Adipocyte (in vitro differentiated cells): ENCODE results near the gene FANK1.

ENCODE experiments used
- DNase-seq: peaks from one replicate; pipeline ENCODE4 v3.0.0-alpha.2; 2015; ENCODE audit warnings: low read depth
- H3K27me3 ChIP-seq: replicated peaks from 2 replicates; pipeline ENCODE4 v1.7.0; 2013; ENCODE audit warnings: mild to moderate bottlenecking, low read length, moderate library complexity; ENCODE audit not compliant: control insufficient read depth, insufficient read depth
- H3K36me3 ChIP-seq: 2 replicates; pipeline ENCODE4 v1.7.0; 2013; ENCODE audit warnings: low read length, mild to moderate bottlenecking, moderate library complexity; ENCODE audit not compliant: control insufficient read depth, insufficient read depth, severe bottlenecking
- H3K4me1 ChIP-seq: 2 replicates; pipeline ENCODE4 v1.7.0; 2013; ENCODE audit warnings: mild to moderate bottlenecking, low read length, moderate library complexity; ENCODE audit not compliant: control insufficient read depth, insufficient read depth
- H3K4me3 ChIP-seq: 2 replicates; pipeline ENCODE4 v1.7.0; 2013; ENCODE audit warnings: mild to moderate bottlenecking, low read length, moderate library complexity
- H3K9ac ChIP-seq: 2 replicates; pipeline ENCODE4 v1.7.0; 2013; ENCODE audit warnings: mild to moderate bottlenecking, low read length, moderate library complexity
- H3K9me3 ChIP-seq: 2 replicates; pipeline ENCODE4 v1.7.0; 2013; ENCODE audit warnings: mild to moderate bottlenecking, low read length, moderate library complexity; ENCODE audit not compliant: control insufficient read depth

Gene FANK1

DNA sequence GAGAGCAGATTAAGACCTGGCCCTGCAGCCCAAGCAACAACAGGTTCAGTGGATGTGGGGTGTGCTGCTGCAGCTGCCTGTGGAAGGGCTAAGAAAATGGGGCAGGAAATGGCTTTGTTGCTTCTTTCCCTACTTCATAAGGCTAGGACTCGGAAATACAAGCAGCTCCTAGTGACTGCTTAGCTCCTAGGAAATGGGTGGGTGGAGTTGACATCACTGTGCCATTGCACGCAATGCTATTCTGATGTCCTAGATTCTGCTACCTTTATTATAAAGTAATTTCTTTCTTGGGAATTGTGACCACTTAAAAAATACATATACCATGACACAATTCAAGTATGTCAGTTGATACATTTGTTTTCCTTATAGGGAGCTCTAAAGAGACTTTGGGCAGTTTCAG, 155.8 kb downstream of the FANK1 start:
- no peak overlapping the region for H3K4me3 ChIP-seq
- peaks cover 16% of the 10 kb centered on the region for H3K36me3 ChIP-seq
- DNase-seq, result no peak
- no peaks in the 10 kb centered on the region for H3K27me3 ChIP-seq
- H3K4me1 ChIP-seq, result peaks cover 9% of the 10 kb centered on the region
- H3K9ac ChIP-seq, result no peak overlapping the region
- no peaks in the 10 kb centered on the region for H3K9me3 ChIP-seq

DNA sequence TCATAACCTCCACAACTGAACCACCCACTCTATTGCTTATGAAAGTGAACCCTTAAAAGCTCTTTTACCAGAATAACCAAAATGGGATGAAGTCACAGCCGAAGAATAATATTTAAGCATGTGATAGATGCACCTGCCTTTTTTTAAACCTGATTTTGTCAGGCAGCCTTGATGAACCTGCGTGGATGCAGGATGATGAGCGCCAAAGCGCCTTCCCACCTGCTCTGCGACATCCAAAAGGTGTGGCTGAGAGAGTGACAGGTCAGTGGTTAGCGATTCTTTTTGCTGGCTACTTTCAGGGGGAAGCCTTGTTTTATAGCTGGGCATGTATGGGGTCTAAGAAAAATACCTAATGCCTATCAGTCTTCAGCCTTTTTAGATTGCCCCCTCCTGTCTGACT, 157.8 kb downstream of the FANK1 start:
- H3K4me3 ChIP-seq, result no peak overlapping the region
- H3K27me3 ChIP-seq, result no peaks in the 10 kb centered on the region
- no peaks in the 10 kb centered on the region for H3K9me3 ChIP-seq
- H3K9ac ChIP-seq, result no peak overlapping the region
- DNase-seq, result no peak
- peaks cover 14% of the 10 kb centered on the region for H3K4me1 ChIP-seq
- peaks cover 25% of the 10 kb centered on the region for H3K36me3 ChIP-seq

- Histone ChIP-seq H3K4me1 (peaks cover 38% of the 10 kb centered on the region), H3K9ac (no peak overlapping the region), H3K9me3 (no peaks in the 10 kb centered on the region), H3K36me3 (peaks cover 25% of the 10 kb centered on the region), H3K4me3 (no peak overlapping the region), H3K27me3 (no peaks in the 10 kb centered on the region)
- no peak for DNase-seq
Measured at GRCh38 chr10:126057494-126057893, 161.1 kb downstream of the FANK1 start.

DNA sequence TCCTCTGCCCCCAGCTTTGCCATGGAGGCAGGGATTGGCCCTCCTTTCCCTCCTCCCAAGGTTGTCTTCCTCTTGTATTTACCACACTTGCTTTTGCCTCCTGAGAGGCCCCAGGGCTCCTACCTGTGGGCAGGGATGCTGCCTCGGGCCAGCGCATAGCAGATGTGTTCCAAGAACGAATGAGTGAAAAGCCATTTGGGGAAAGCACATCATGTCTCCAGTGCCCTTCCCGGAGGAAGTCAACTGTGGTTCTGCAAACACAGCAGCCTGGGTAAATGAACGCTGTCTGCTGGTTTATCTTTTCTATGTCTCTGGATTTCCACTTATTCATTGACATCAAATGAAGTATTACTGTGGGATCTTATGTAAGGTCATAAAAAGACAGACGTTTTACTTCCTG, 161.7 kb downstream of the FANK1 start:
- no peak overlapping the region for H3K4me3 ChIP-seq
- H3K27me3 ChIP-seq, result no peaks in the 10 kb centered on the region
- H3K36me3 ChIP-seq, result peaks cover 19% of the 10 kb centered on the region
- H3K9me3 ChIP-seq, result no peaks in the 10 kb centered on the region
- H3K9ac ChIP-seq, result no peak overlapping the region
- H3K4me1 ChIP-seq, result peaks cover 43% of the 10 kb centered on the region
- DNase-seq, result no peak

- Histone ChIP-seq H3K4me1 (peaks cover 47% of the 10 kb centered on the region), H3K4me3 (no peak overlapping the region), H3K9ac (no peak overlapping the region), H3K27me3 (no peaks in the 10 kb centered on the region), H3K36me3 (peaks cover 19% of the 10 kb centered on the region), H3K9me3 (no peaks in the 10 kb centered on the region)
- no peak for DNase-seq
Measured at GRCh38 chr10:126058507-126058906, 162.1 kb downstream of the FANK1 start.
